GM10266 (cell line): ENCODE data around the gene ANKRD26.

Experiments
- DNase-seq: peaks from one replicate; pipeline ENCODE4 v3.0.0; 2012; ENCODE audit errors: extremely low spot score
- CTCF ChIP-seq: IDR thresholded peaks from 2 replicates; pipeline ENCODE4 v1.5.1; 2012; ENCODE audit warnings: mild to moderate bottlenecking, low read depth; ENCODE audit not compliant: control insufficient read depth, insufficient read depth; ENCODE audit errors: missing control alignments

The ANKRD26 gene

GRCh38 chr10:27020243-27020642 is 80.1 kb downstream of the ANKRD26 start:
- no peak for DNase-seq
- TF ChIP-seq CTCF: no peak

- DNase-seq: no peak
- no peak for TF ChIP-seq CTCF
These were observed 80.5 kb downstream of the ANKRD26 start for GRCh38 chr10:27019827-27020226.

GRCh38 chr10:26997610-26998009 is 102.7 kb downstream of the ANKRD26 start:
- no peak for DNase-seq
- no peak for TF ChIP-seq CTCF

DNA sequence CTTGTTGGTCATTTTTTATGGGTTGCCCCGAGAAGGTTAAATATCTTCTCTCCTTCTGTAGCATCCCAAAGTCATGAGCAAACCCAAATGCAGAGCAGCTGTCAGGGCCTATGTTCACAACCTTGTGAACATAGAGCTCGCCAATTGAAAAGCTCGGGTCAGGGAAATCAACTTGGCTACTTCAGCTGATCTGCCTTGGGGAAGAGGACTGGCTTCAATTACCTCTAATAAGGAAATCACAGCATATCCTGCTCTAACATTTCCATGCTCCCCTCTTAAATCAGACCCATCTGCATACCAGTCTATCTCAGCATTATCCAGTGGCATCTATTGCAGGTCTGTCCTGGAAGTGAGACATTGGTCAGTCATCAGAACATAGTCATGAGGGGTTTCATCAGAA is 105.6 kb downstream of the ANKRD26 start:
- TF ChIP-seq CTCF: no peak
- DNase-seq: no peak

GRCh38 chr10:26987851-26988250 is 112.4 kb downstream of the ANKRD26 start:
- no peak for TF ChIP-seq CTCF

GRCh38 chr10:26983156-26983555 is 117.1 kb downstream of the ANKRD26 start:
- DNase-seq: no peak
- no peak for TF ChIP-seq CTCF

More at GRCh38 chr10:26987851-26988250, 112.4 kb downstream of the ANKRD26 start:
- no peak for DNase-seq

DNA sequence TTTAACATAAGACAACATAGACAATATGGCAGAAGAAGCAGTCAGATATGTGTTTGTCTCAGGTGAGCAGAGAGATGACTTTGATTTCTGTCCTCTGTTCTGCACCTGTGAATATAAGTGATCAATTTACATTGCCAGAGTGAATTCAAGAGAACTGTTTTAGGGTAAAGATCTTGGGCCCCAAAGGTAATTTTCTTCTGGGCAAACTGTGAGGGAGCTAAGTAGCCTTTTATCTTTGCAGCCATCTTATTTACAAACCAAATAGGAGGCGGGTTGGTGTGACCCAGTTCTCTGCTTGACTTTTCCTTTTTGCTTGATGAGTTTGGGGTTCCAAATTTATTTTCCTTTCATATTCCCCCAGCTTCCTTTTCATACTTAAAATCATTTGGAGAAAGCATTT is 118.2 kb downstream of the ANKRD26 start:
- TF ChIP-seq CTCF: no peak
- no peak for DNase-seq
